ENCODE measurements around the gene RPL39. TPM values are rescaled to one million over a fixed set of nuclear protein-coding genes. Genes with fewer than 3 reads are reported as not detected.
"Not testable (repeated sequence)": the region's sequence is repeated elsewhere in the genome, so short reads cannot be mapped to it uniquely, and the experiment has no call there.

The RPL39 gene
- total and polyA plus RNA-seq, 2 donors: 5,508 to 11,737 TPM

- Histone ChIP-seq H3K9me3 (ENCODE audit: control insufficient read depth in 2 of 2, insufficient read depth in 1 of 2, low read length in 1 of 2) (no peaks in the 10 kb centered on the region), H3K4me1 (ENCODE audit: control insufficient read depth in 2 of 2, insufficient read depth in 2 of 2, low read length in 2 of 2) (no peaks in the 10 kb centered on the region), H3K27me3 (ENCODE audit: control insufficient read depth in 2 of 2, insufficient read depth in 1 of 2, low read length in 1 of 2) (no peaks in the 10 kb centered on the region), H3K36me3 (ENCODE audit: control insufficient read depth in 2 of 2, insufficient read depth in 2 of 2, low read length in 1 of 2) (no peaks in the 10 kb centered on the region), H3K4me3 (ENCODE audit: low read length in 2 of 2) (no peak overlapping the region), H3K27ac (ENCODE audit: low read depth in 1 of 2, low read length in 1 of 2) (no peak overlapping the region)
- WGBS: 96% methylated on average over 3 of the region's 3 CpGs
- DNase-seq (ENCODE audit: low read depth in 6 of 9, low spot score in 9 of 9): no peak
These were observed 24.9 kb upstream of the RPL39 start for GRCh38 chrX:119816300-119816699.

DNA sequence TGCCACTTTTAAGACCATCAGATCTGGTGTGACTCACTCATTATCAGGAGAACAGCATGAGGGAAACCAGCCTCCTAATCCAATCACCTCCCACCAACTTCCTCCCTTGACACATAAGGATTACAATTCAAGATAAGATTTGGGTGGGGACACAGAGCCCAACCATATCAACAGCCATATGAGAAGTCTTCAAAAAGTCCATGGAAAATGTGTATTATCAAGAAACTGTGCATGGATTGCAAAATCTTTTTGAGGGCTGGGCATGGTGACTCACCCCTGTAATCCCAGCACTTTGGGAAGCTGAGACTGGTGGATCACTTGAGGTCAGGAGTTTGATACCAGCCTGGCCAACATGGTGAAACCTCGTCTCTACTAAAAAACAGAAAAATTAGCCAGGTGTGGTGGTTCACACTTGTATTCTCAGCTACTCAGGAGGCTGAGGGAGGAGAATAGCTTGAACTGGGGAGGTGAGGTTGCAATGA is 17.8 kb upstream of the RPL39 start:
- WGBS: 100% methylated on average over 1 of the region's 1 CpG
- no peaks in the 10 kb centered on the region for H3K36me3 ChIP-seq (ENCODE audit: control insufficient read depth in 2 of 2, insufficient read depth in 2 of 2, low read length in 1 of 2)
- no peaks in the 10 kb centered on the region for H3K4me1 ChIP-seq (ENCODE audit: control insufficient read depth in 2 of 2, insufficient read depth in 2 of 2, low read length in 2 of 2)
- peaks cover 0 to 6% of the 10 kb centered on the region in 2 donors for H3K9me3 ChIP-seq (ENCODE audit: control insufficient read depth in 2 of 2, insufficient read depth in 1 of 2, low read length in 1 of 2)
- H3K27ac ChIP-seq (ENCODE audit: low read depth in 1 of 2, low read length in 1 of 2): no peak overlapping the region
- H3K27me3 ChIP-seq (ENCODE audit: control insufficient read depth in 2 of 2, insufficient read depth in 1 of 2, low read length in 1 of 2): no peaks in the 10 kb centered on the region
- no peak overlapping the region for H3K4me3 ChIP-seq (ENCODE audit: low read length in 2 of 2)
- no peak for DNase-seq (ENCODE audit: low read depth in 6 of 9, low spot score in 9 of 9)

DNA sequence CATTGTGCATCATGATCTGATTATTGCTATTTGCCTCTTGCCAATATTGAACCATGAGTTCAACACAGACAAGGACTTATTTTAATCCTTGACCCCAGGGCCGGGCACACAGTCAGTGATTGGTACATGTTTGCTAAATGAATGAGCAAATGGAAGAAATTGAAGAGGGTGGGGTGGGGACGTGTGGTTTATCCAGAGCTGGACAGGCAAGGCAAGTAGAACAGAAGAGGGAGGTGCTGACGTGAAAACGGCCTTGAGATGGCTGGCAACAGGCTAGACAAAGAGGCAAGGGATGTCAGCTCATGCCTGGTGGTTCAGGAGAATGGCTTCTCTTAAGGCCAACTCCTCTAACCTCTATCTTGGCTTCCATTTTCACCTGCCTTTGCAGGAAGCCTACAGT is 17.0 kb upstream of the RPL39 start:
- 92% methylated on average over 2 of the region's 4 CpGs for WGBS
- not testable (repeated sequence) for H3K36me3 ChIP-seq (ENCODE audit: control insufficient read depth in 2 of 2, insufficient read depth in 2 of 2, low read length in 1 of 2); H3K27me3 ChIP-seq (ENCODE audit: control insufficient read depth in 2 of 2, insufficient read depth in 1 of 2, low read length in 1 of 2); H3K4me3 ChIP-seq (ENCODE audit: low read length in 2 of 2); H3K27ac ChIP-seq (ENCODE audit: low read depth in 1 of 2, low read length in 1 of 2); H3K9me3 ChIP-seq (ENCODE audit: control insufficient read depth in 2 of 2, insufficient read depth in 1 of 2, low read length in 1 of 2); H3K4me1 ChIP-seq (ENCODE audit: control insufficient read depth in 2 of 2, insufficient read depth in 2 of 2, low read length in 2 of 2); DNase-seq (ENCODE audit: low read depth in 6 of 9, low spot score in 9 of 9)

DNA sequence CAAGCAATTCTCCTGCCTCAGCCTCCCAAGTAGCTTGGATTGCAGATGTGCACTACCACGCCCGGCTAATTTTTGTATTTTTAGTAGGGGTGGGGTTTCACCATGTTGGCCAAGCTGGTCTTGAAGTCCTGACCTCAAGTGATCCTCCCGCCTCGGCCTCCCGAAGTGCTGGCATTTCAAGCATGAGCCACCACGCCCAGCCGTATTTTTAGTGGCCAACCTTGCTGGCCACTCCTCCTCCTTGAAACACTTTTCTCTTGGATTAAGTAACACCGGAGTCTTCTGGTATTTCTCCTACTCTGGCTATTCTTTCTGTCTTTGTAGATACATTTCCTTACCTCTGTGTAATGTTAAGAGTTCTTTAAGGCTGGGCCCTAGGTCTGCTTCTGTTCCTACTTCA is 11.1 kb upstream of the RPL39 start:
- Histone ChIP-seq H3K4me3 (ENCODE audit: low read length in 2 of 2) (no peak overlapping the region), H3K4me1 (ENCODE audit: control insufficient read depth in 2 of 2, insufficient read depth in 2 of 2, low read length in 2 of 2) (no peaks in the 10 kb centered on the region), H3K27ac (ENCODE audit: low read depth in 1 of 2, low read length in 1 of 2) (no peak overlapping the region), H3K27me3 (ENCODE audit: control insufficient read depth in 2 of 2, insufficient read depth in 1 of 2, low read length in 1 of 2) (no peaks in the 10 kb centered on the region), H3K9me3 (ENCODE audit: control insufficient read depth in 2 of 2, insufficient read depth in 1 of 2, low read length in 1 of 2) (peaks cover 0 to 6% of the 10 kb centered on the region in 2 donors), H3K36me3 (ENCODE audit: control insufficient read depth in 2 of 2, insufficient read depth in 2 of 2, low read length in 1 of 2) (no peaks in the 10 kb centered on the region)
- 97% methylated on average over 8 of the region's 8 CpGs for WGBS
- no peak for DNase-seq (ENCODE audit: low read depth in 6 of 9, low spot score in 9 of 9)

DNA sequence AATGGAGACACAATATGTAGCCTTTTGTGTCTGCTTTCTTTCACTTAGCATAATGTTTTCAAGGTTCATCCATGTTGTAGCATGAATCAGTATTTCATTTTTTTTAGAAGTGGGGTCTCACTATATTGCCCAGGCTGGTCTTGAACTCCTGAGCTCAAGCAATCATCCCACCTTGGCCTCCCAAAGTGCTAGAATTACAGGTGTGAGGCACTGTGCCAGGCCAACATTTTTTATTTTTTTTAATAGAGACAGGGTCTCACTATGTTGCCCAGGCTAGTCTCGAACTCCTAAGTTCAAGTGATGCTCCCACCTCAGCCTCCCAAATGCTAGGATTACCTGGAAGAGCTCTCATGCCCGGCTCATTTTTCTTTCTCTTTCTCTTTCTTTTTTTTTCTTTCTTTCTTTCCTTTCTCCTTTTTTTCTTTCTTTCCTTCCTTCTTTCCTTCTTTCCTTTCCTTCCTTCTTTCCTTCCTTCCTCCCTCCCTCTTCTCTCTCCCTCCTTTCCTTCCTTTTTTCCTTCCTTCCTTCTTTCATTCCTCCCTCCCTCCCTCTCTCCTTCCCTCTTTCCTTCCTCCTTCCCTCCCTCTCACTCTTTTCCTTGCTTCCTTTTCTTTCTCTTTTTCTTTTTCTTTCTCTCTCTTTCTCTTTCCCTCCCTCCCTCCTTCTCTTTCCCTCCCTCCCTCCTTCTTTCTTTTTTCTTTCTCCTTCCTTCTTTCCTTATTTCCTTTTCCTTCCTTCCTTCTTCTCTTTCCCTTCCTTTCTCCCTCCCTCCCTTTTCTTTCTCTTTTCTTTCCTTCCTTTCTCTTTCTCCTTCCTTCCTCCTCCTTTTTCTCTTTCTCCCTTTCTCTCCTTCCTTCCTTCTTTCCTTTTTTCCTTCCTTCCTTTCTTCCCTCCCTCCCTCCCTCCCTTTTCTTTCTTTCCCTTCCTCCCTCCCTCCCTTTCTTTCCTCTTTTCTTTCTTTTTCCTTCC is 10.1 kb upstream of the RPL39 start:
- Histone ChIP-seq H3K9me3 (ENCODE audit: control insufficient read depth in 2 of 2, insufficient read depth in 1 of 2, low read length in 1 of 2) (peaks cover 0 to 6% of the 10 kb centered on the region in 2 donors), H3K27me3 (ENCODE audit: control insufficient read depth in 2 of 2, insufficient read depth in 1 of 2, low read length in 1 of 2) (no peaks in the 10 kb centered on the region), H3K27ac (ENCODE audit: low read depth in 1 of 2, low read length in 1 of 2) (no peak overlapping the region), H3K36me3 (ENCODE audit: control insufficient read depth in 2 of 2, insufficient read depth in 2 of 2, low read length in 1 of 2) (no peaks in the 10 kb centered on the region), H3K4me3 (ENCODE audit: low read length in 2 of 2) (no peak overlapping the region), H3K4me1 (ENCODE audit: control insufficient read depth in 2 of 2, insufficient read depth in 2 of 2, low read length in 2 of 2) (no peaks in the 10 kb centered on the region)
- DNase-seq (ENCODE audit: low read depth in 6 of 9, low spot score in 9 of 9): no peak
- WGBS: 89% methylated on average over 2 of the region's 2 CpGs

DNA sequence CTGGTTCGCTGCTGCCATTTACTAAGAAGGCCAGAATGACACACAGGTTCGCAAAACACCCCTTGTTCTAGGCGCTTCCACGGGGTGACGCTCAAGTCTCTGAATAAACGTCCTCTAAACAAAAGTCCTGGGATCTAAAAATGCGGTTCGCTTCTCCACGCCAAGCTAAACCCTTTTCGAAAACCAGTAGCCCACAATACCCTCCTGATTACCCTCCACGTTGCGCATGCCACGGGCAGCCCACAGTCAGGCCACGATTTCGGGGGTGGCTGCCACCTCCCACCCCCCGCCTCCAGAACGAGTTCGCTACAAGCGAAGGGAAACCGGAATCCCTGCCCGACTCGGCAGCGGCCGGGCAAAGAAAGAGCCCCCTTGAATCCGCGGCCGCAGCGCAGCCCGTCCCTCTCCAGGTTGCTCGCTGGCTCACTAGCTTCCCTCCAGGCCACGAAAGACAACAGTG is 423 bp downstream of the RPL39 start:
- WGBS: under 1% methylated on average over 31 of the region's 31 CpGs

GRCh38 chrX:119784747-119785446 is 6.5 kb downstream of the RPL39 start:
- no peak overlapping the region for H3K27ac ChIP-seq (ENCODE audit: low read depth in 1 of 2, low read length in 1 of 2)
- H3K9me3 ChIP-seq (ENCODE audit: control insufficient read depth in 2 of 2, insufficient read depth in 1 of 2, low read length in 1 of 2): no peaks in the 10 kb centered on the region
- 87% methylated on average over 14 of the region's 14 CpGs for WGBS
- no peaks in the 10 kb centered on the region for H3K27me3 ChIP-seq (ENCODE audit: control insufficient read depth in 2 of 2, insufficient read depth in 1 of 2, low read length in 1 of 2)
- DNase-seq (ENCODE audit: low read depth in 6 of 9, low spot score in 9 of 9): peak in 3 of 9 donors; percentile 27 to 53 (median 41)
- peaks cover 0 to 9% of the 10 kb centered on the region in 2 donors for H3K4me1 ChIP-seq (ENCODE audit: control insufficient read depth in 2 of 2, insufficient read depth in 2 of 2, low read length in 2 of 2)
- H3K36me3 ChIP-seq (ENCODE audit: control insufficient read depth in 2 of 2, insufficient read depth in 2 of 2, low read length in 1 of 2): peaks cover 27 to 55% of the 10 kb centered on the region in 2 donors
- H3K4me3 ChIP-seq (ENCODE audit: low read length in 2 of 2): no peak overlapping the region

More for the DNA sequence above, 423 bp downstream of the RPL39 start:
- DNase-seq (ENCODE audit: low read depth in 6 of 9, low spot score in 9 of 9): peak in 6 of 9 donors; percentile 25 to 68 (median 43)
- Histone ChIP-seq H3K9me3 (ENCODE audit: control insufficient read depth in 2 of 2, insufficient read depth in 1 of 2, low read length in 1 of 2) (peaks cover 0 to 5% of the 10 kb centered on the region in 2 donors), H3K4me3 (ENCODE audit: low read length in 2 of 2) (peak overlapping the region; percentile 76 to 89), H3K36me3 (ENCODE audit: control insufficient read depth in 2 of 2, insufficient read depth in 2 of 2, low read length in 1 of 2) (peaks cover 8 to 35% of the 10 kb centered on the region in 2 donors), H3K27me3 (ENCODE audit: control insufficient read depth in 2 of 2, insufficient read depth in 1 of 2, low read length in 1 of 2) (peaks cover 0 to 2% of the 10 kb centered on the region in 2 donors), H3K27ac (ENCODE audit: low read depth in 1 of 2, low read length in 1 of 2) (peak overlapping the region; percentile 91 to 100), H3K4me1 (ENCODE audit: control insufficient read depth in 2 of 2, insufficient read depth in 2 of 2, low read length in 2 of 2) (peaks cover 0 to 13% of the 10 kb centered on the region in 2 donors)

DNA sequence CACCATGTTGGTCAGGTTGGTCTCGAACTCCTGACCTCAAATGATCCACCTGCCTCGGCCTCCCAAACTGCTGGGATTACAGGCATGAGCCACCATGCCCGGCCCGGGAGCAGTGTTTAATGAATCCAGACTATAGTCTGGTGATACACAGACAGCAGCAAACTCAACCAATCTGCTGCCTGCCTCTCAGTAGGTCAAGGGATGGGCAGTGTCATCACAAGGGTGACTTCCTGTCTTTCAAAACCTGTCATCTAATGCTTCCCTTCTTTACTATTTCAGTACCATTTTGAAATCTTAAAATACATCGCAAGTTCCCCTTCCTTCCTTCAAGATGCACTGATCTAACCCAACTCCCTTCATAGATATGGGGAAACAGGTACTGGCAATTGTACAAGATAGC is 8.4 kb downstream of the RPL39 start:
- no peak for DNase-seq (ENCODE audit: low read depth in 6 of 9, low spot score in 9 of 9)
- Histone ChIP-seq H3K4me1 (ENCODE audit: control insufficient read depth in 2 of 2, insufficient read depth in 2 of 2, low read length in 2 of 2) (no peaks in the 10 kb centered on the region), H3K9me3 (ENCODE audit: control insufficient read depth in 2 of 2, insufficient read depth in 1 of 2, low read length in 1 of 2) (no peaks in the 10 kb centered on the region), H3K27ac (ENCODE audit: low read depth in 1 of 2, low read length in 1 of 2) (no peak overlapping the region), H3K36me3 (ENCODE audit: control insufficient read depth in 2 of 2, insufficient read depth in 2 of 2, low read length in 1 of 2) (peaks cover 21 to 38% of the 10 kb centered on the region in 2 donors), H3K4me3 (ENCODE audit: low read length in 2 of 2) (no peak overlapping the region), H3K27me3 (ENCODE audit: control insufficient read depth in 2 of 2, insufficient read depth in 1 of 2, low read length in 1 of 2) (no peaks in the 10 kb centered on the region)
- 97% methylated on average over 5 of the region's 5 CpGs for WGBS

GRCh38 chrX:119778829-119779228 is 12.6 kb downstream of the RPL39 start:
- Histone ChIP-seq H3K9me3 (ENCODE audit: control insufficient read depth in 2 of 2, insufficient read depth in 1 of 2, low read length in 1 of 2) (no peaks in the 10 kb centered on the region), H3K4me1 (ENCODE audit: control insufficient read depth in 2 of 2, insufficient read depth in 2 of 2, low read length in 2 of 2) (no peaks in the 10 kb centered on the region), H3K27me3 (ENCODE audit: control insufficient read depth in 2 of 2, insufficient read depth in 1 of 2, low read length in 1 of 2) (no peaks in the 10 kb centered on the region), H3K36me3 (ENCODE audit: control insufficient read depth in 2 of 2, insufficient read depth in 2 of 2, low read length in 1 of 2) (peaks cover 17 to 18% of the 10 kb centered on the region in 2 donors), H3K27ac (ENCODE audit: low read depth in 1 of 2, low read length in 1 of 2) (no peak overlapping the region), H3K4me3 (ENCODE audit: low read length in 2 of 2) (no peak overlapping the region)
- 98% methylated on average over 5 of the region's 5 CpGs for WGBS
- no peak for DNase-seq (ENCODE audit: low read depth in 6 of 9, low spot score in 9 of 9)

Measured in thymus (tissue), 11 donors.